Skin of body (tissue), 3 donors: ENCODE data around the gene XRCC3. TPM values are rescaled to one million over a fixed set of nuclear protein-coding genes. Genes with fewer than 3 reads are reported as not detected.
"Not testable (repeated sequence)": the region's sequence is repeated elsewhere in the genome, so short reads cannot be mapped to it uniquely, and the experiment has no call there.

Source experiments
- DNase-seq: peaks from one replicate; lab custom pipeline; 2025; lab: John Stamatoyannopoulos, UW
- small RNA-seq: library from RNA; depleted of rRNA; stranded (forward); fragments of <200 nt; gene quantifications from one replicate; pipeline ENCODE3, GENCODE V24; 2014; ENCODE audit warnings: low replicate concordance
- total RNA-seq: library from RNA; depleted of rRNA; stranded (reverse); fragments of >200 nt; gene quantifications from one replicate; pipeline ENCODE4 v1.2.3, GENCODE V29; 2014

The XRCC3 gene
- total RNA-seq, 1 donor from 2014 or later, result 6.7 TPM

- no peak for DNase-seq
These were observed 43.3 kb downstream of the XRCC3 start for GRCh38 chr14:103671911-103672310.

- DNase-seq, result no peak
These were observed 45.9 kb downstream of the XRCC3 start for GRCh38 chr14:103669370-103669769.

- DNase-seq, result no peak
These were observed 47.1 kb downstream of the XRCC3 start for GRCh38 chr14:103668117-103668516.

- no peak for DNase-seq
These were observed 47.6 kb downstream of the XRCC3 start for GRCh38 chr14:103667671-103668070.

- no peak for DNase-seq
These were observed 51.7 kb downstream of the XRCC3 start for GRCh38 chr14:103663506-103663905.

GRCh38 chr14:103662591-103662990, 52.7 kb downstream of the XRCC3 start:
- DNase-seq, result no peak

GRCh38 chr14:103662029-103662428, 53.2 kb downstream of the XRCC3 start:
- DNase-seq, result no peak

- DNase-seq, result no peak
These were observed 55.6 kb downstream of the XRCC3 start for GRCh38 chr14:103659631-103660030.

- no peak for DNase-seq
These were observed 57.8 kb downstream of the XRCC3 start for GRCh38 chr14:103657471-103657870.

- DNase-seq, result no peak
These were observed 58.5 kb downstream of the XRCC3 start for GRCh38 chr14:103656756-103657133.

GRCh38 chr14:103656031-103656755, 59.1 kb downstream of the XRCC3 start:
- DNase-seq, result no peak

- no peak for DNase-seq
These were observed 60.6 kb downstream of the XRCC3 start for GRCh38 chr14:103654619-103655018.

- DNase-seq, result no peak
These were observed 61.4 kb downstream of the XRCC3 start for GRCh38 chr14:103653805-103654204.

GRCh38 chr14:103653336-103653735, 61.9 kb downstream of the XRCC3 start:
- DNase-seq, result not testable (repeated sequence)

- DNase-seq, result no peak
These were observed 62.4 kb downstream of the XRCC3 start for GRCh38 chr14:103652806-103653205.

GRCh38 chr14:103651585-103651984, 63.7 kb downstream of the XRCC3 start:
- no peak for DNase-seq

- no peak for DNase-seq
These were observed 65.0 kb downstream of the XRCC3 start for GRCh38 chr14:103650213-103650612.

- no peak for DNase-seq
These were observed 66.2 kb downstream of the XRCC3 start for GRCh38 chr14:103649001-103649400.

Small RNA genes lying within 50 kb of the gene (small RNA-seq; reads per million reads assigned to genes)
- not detected for gene RF00019

Other genes starting within 250 kb of the XRCC3 start
- gene CKB, start 192.6 kb downstream of the XRCC3 start, total RNA-seq, result 75.4 TPM
- 5.8 TPM for gene TRMT61A, start 186.3 kb downstream of the XRCC3 start, total RNA-seq
- gene BAG5, start 152.8 kb downstream of the XRCC3 start, total RNA-seq, result 26.2 TPM
- gene COA8, start 152.5 kb downstream of the XRCC3 start, total RNA-seq, result 21.8 TPM
- 122 TPM for gene KLC1, start 86.2 kb downstream of the XRCC3 start, total RNA-seq
- 47.4 TPM for gene ZFYVE21, start 359 bp upstream of the XRCC3 start, total RNA-seq
- 18.1 TPM for gene PPP1R13B, start 132.1 kb upstream of the XRCC3 start, total RNA-seq
- gene TDRD9, start 213.0 kb upstream of the XRCC3 start, total RNA-seq, result 0.39 TPM
- gene RD3L, start 227.1 kb upstream of the XRCC3 start, total RNA-seq, result not detected